SJSA1 (cell line): ENCODE measurements around the gene CLDN16. TPM values are rescaled to one million over a fixed set of nuclear protein-coding genes. Genes with fewer than 3 reads are reported as not detected.

ENCODE experiments used
- DNase-seq, 2 experiments: peaks; one replicate each; pipeline ENCODE4 v3.0.0-alpha.2; 2015 to 2020; ENCODE audit warnings: low spot score in 2 of 2, low read depth in 1 of 2
- H3K27ac ChIP-seq: fragments of 250-450 bp; sonication (Bioruptor Pico); 2 replicates; pipeline ENCODE4 v1.5.1; 2020; ENCODE audit warnings: mild to moderate bottlenecking, moderate library complexity
- H3K27me3 ChIP-seq: fragments of 250-450 bp; sonication (Bioruptor Pico); replicated peaks from 2 replicates; pipeline ENCODE4 v1.5.1; 2020; ENCODE audit warnings: mild to moderate bottlenecking, moderate library complexity
- H3K36me3 ChIP-seq: fragments of 250-450 bp; sonication (Bioruptor Pico); 2 replicates; pipeline ENCODE4 v1.5.1; 2020; ENCODE audit warnings: mild to moderate bottlenecking
- H3K4me1 ChIP-seq: fragments of 250-450 bp; sonication (Bioruptor Pico); replicated peaks from 2 replicates; pipeline ENCODE4 v1.6.1; 2021; ENCODE audit warnings: mild to moderate bottlenecking
- H3K4me3 ChIP-seq: fragments of 250-450 bp; sonication (Bioruptor Pico); 2 replicates; pipeline ENCODE4 v1.5.1; 2020; ENCODE audit warnings: mild to moderate bottlenecking
- H3K9me3 ChIP-seq: fragments of 250-450 bp; sonication (Bioruptor Pico); replicated peaks from 2 replicates; pipeline ENCODE4 v1.5.1; 2020; ENCODE audit warnings: mild to moderate bottlenecking
- total RNA-seq: library from RNA; depleted of rRNA; stranded (reverse); fragments of >200 nt; shearing (Covaris generic); gene quantifications from 2 replicates; pipeline ENCODE4 v1.2.3, GENCODE V29; 2014

Gene CLDN16
- total RNA-seq, 1 experiment from 2014 or later, result 0.08 TPM

GRCh38 chr3:190362258-190362657, 25.7 kb upstream of the CLDN16 start:
- Histone ChIP-seq H3K27me3 (no peaks in the 10 kb centered on the region), H3K27ac (no peak overlapping the region), H3K4me1 (peaks cover 9% of the 10 kb centered on the region), H3K4me3 (no peak overlapping the region), H3K36me3 (no peaks in the 10 kb centered on the region), H3K9me3 (no peaks in the 10 kb centered on the region)
- DNase-seq, result no peak

- no peaks in the 10 kb centered on the region for H3K36me3 ChIP-seq
- H3K27ac ChIP-seq, result 0 out of 2 replicates have a peak overlapping the region, but pooled peaks have one; percentile 18
- no peaks in the 10 kb centered on the region for H3K27me3 ChIP-seq
- H3K4me3 ChIP-seq, result no peak overlapping the region
- H3K9me3 ChIP-seq, result no peaks in the 10 kb centered on the region
- peaks cover 13% of the 10 kb centered on the region for H3K4me1 ChIP-seq
- DNase-seq, result peak in 1 of 2 experiments; percentile 23
Observed at GRCh38 chr3:190366133-190366532, 21.8 kb upstream of the CLDN16 start.

DNA sequence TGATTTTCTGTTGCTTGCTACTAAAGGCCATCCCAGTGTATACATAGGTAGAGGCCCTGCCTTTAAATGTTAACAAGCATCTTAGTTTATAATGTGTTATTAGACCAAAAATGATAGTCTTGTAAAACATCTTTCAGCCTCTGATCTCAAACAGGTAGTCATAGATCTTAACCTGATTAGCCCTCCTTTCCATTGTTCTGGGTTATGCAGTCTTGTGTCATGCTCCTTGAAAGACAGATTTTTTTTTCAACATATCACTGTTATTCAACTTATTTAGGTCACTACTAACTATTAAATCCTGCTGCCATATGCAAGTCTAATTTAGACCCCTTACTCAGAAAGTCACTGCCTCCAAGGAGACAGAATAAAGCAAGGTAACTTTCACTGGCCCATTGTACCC, 19.1 kb upstream of the CLDN16 start:
- H3K4me1 ChIP-seq, result peaks cover 13% of the 10 kb centered on the region
- no peaks in the 10 kb centered on the region for H3K9me3 ChIP-seq
- no peaks in the 10 kb centered on the region for H3K36me3 ChIP-seq
- H3K27ac ChIP-seq, result no peak overlapping the region
- no peak overlapping the region for H3K4me3 ChIP-seq
- DNase-seq, result no peak
- H3K27me3 ChIP-seq, result no peaks in the 10 kb centered on the region

DNA sequence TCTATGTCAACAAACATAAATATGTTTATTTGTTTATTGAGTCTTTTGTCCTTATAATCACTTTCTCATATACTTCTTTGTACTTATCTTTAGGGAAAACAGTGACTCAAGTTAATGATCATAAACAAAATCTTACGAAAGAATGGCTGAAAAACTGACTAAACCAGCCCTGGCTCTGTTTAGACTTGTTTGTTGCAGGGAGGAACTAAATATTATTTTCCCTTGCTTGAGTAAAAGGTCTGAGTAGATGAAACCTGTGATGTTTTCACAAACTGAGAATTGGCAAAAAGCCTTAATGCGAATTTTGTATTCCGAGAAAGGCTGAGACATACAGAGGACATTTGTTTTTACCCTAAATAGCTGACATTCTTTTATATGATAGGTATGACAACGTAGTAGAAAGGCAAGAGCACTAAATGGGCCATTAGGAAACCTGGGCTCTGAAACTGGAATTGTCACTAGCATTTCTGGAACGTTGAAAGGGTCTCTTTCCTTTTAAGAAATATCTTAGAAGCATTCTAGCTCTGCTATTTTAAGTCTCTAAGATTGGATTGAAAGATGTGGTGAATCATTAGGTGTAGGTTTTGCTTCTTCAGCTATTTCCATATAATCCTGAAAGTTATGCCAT, 18.2 kb upstream of the CLDN16 start:
- H3K27me3 ChIP-seq, result no peaks in the 10 kb centered on the region
- peak in 1 of 2 experiments; percentile 28 for DNase-seq
- H3K4me1 ChIP-seq, result peaks cover 13% of the 10 kb centered on the region
- no peaks in the 10 kb centered on the region for H3K36me3 ChIP-seq
- no peak overlapping the region for H3K4me3 ChIP-seq
- no peak overlapping the region; the same call in 1 of the 2 replicates for H3K27ac ChIP-seq
- H3K9me3 ChIP-seq, result no peaks in the 10 kb centered on the region

DNA sequence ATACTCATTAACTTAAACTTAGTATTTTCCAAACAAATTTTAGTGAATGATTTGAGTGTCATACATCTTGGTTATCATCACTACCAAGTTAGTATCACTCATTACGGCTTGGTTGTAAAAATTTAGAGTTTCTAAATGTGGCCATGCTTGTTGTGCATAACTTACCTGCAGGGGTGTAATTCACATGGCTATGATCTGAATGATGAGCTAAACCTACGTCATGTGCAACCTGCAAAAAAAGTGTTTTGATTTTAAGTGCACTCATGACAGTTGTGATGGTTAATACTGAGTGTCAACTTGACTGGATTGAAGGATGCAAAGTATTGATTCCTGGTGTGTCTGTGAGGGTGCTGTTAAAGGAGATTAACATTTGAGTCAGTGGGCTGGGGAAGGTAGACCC, 17.6 kb upstream of the CLDN16 start:
- Histone ChIP-seq H3K4me3 (no peak overlapping the region), H3K36me3 (no peaks in the 10 kb centered on the region), H3K4me1 (peaks cover 13% of the 10 kb centered on the region), H3K27me3 (no peaks in the 10 kb centered on the region), H3K27ac (no peak overlapping the region), H3K9me3 (no peaks in the 10 kb centered on the region)
- DNase-seq, result no peak

DNA sequence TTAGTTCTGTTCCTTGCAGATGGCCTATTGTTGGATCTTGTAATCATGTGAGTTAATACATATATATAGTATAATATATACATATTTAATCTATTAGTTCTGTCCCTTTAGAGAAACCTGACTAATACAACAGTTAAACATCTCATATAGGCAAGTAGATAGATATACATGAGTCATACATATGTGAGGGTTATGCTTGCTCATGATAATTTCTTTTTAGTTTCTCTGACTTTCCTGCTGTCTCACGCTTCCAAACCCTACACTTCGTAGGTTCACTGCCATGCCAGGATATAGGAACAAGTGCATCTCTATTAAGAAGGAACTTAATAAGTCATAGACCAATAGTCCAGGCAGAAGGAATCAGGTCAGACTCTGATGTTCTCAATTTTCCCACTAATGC, 16.8 kb upstream of the CLDN16 start:
- H3K36me3 ChIP-seq, result no peaks in the 10 kb centered on the region

GRCh38 chr3:190375246-190375645, 12.7 kb upstream of the CLDN16 start:
- DNase-seq, result no peak
- Histone ChIP-seq H3K27ac (no peak overlapping the region), H3K36me3 (no peaks in the 10 kb centered on the region), H3K4me3 (no peak overlapping the region), H3K4me1 (no peaks in the 10 kb centered on the region), H3K9me3 (no peaks in the 10 kb centered on the region), H3K27me3 (no peaks in the 10 kb centered on the region)

More for the DNA sequence above, 16.8 kb upstream of the CLDN16 start:
- Histone ChIP-seq H3K27ac (no peak overlapping the region), H3K4me3 (no peak overlapping the region), H3K27me3 (no peaks in the 10 kb centered on the region), H3K4me1 (peaks cover 8% of the 10 kb centered on the region), H3K9me3 (no peaks in the 10 kb centered on the region)
- DNase-seq, result no peak

DNA sequence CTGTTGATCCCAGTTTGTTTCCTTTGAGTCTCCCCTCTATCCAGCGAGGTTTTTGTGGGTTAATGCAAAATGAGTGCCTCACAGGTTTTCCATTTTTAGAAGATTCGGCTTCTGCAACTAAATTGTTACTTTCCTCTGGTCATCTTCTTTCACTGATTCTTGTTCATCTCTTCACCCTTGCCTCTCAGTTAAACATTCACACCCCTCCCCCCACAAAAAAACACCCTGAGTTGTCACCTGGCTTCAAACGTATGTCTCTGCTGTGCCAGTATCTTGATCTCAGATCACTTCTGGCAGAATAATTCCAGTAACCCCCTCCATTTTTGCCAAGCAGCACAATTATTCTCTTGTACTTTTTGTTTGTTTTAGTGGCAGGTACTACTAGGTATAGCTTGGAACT, 12.3 kb upstream of the CLDN16 start:
- Histone ChIP-seq H3K4me3 (no peak overlapping the region), H3K27ac (no peak overlapping the region), H3K27me3 (no peaks in the 10 kb centered on the region), H3K4me1 (no peaks in the 10 kb centered on the region), H3K36me3 (no peaks in the 10 kb centered on the region), H3K9me3 (no peaks in the 10 kb centered on the region)
- DNase-seq, result no peak

DNA sequence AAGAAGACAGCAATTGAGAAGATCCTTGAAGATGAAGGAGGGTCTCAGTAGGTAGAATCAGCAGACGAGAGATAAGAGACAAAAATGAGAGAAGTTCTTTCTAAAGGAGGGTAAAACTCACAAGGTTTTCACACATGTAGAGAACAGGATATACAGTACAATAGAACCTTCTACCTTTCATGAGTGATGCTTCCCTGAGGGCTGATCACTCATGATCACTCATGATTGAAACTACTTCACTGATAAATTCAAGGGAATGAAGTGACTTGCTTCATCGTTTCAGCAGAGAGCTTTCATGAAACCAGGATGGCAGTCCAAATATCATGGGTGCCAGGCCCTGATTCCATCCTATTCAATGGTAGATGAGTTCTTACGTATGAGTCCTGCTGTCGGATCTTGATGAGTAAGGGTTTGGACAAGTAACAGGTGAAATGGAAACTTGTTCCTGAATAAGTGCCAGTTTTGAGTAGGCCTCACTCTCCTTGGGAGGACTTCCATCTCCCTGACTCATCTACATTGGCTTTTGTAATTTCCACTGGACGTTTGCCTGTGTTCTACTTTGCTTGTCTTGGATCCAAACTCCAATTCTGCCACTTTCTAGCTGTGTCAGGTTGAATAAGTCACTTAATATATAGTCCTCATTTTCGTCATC, 9.6 kb upstream of the CLDN16 start:
- DNase-seq, result no peak
- H3K4me1 ChIP-seq, result peaks cover 21% of the 10 kb centered on the region
- no peak overlapping the region for H3K27ac ChIP-seq
- H3K4me3 ChIP-seq, result no peak overlapping the region
- H3K27me3 ChIP-seq, result no peaks in the 10 kb centered on the region
- no peaks in the 10 kb centered on the region for H3K36me3 ChIP-seq
- no peaks in the 10 kb centered on the region for H3K9me3 ChIP-seq

DNA sequence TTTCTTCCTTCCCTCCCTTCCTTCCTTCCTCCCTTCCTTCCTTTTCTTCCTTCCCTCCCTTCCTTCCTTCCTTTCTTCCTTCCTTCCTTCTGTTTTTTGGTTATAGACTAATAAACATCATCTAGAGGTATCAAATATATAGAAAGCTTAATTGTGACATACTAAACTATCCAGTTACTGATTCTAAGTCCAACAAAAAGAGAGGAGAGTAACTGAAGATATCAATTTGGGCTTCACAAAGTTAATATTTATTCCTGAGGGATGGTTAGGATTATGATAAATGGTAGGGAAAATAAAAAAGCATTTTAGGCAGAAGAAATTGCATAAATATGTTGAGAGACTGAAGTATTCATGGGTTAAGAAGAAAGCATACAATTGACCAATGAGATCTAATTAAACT, 7.8 kb upstream of the CLDN16 start:
- no peak overlapping the region for H3K27ac ChIP-seq
- H3K4me3 ChIP-seq, result no peak overlapping the region
- H3K4me1 ChIP-seq, result peaks cover 32% of the 10 kb centered on the region
- H3K9me3 ChIP-seq, result no peaks in the 10 kb centered on the region
- DNase-seq, result no peak
- no peaks in the 10 kb centered on the region for H3K36me3 ChIP-seq
- H3K27me3 ChIP-seq, result no peaks in the 10 kb centered on the region

DNA sequence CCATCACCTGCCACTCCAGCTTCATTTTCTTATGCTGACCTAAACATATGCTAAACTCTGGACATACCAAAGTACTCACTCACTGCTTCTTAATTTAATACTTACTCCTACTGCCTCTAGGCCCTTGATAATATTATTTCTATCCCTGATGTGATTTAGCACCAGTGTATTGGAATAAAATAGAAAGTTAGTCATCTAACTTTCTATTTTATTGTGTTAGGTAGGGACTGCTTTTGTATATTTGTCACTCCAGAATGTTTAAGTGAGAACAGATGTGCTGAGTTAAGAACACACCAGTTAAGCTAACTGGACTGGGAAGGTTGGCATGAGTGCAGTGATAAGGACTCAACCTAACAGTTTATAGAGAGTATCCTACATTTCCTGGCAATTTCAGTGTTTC, 6.5 kb upstream of the CLDN16 start:
- Histone ChIP-seq H3K27ac (no peak overlapping the region), H3K4me3 (no peak overlapping the region), H3K27me3 (no peaks in the 10 kb centered on the region), H3K4me1 (peaks cover 42% of the 10 kb centered on the region), H3K36me3 (no peaks in the 10 kb centered on the region), H3K9me3 (no peaks in the 10 kb centered on the region)
- peak in 1 of 2 experiments; percentile 27 for DNase-seq

DNA sequence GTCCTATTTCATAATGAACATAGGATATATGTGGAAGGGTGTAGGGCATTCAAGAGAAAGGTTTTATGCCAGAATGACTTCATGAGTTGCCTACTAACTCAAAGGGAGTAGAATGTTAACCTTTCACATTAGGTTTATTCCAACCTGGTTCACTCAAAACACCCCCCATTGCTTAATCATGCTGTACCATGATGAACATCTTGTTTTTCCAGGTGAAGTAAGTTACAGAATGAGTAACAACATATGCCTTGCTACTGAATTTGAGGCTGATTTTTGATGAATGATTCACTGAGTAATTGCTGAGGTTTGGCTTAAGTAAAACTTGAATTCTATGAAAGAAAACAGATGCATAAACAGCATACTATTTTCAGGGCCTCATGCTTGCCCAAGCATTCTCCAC, 5.9 kb upstream of the CLDN16 start:
- H3K27me3 ChIP-seq, result no peaks in the 10 kb centered on the region
- no peak overlapping the region; the same call in 1 of the 2 replicates for H3K27ac ChIP-seq
- H3K36me3 ChIP-seq, result no peaks in the 10 kb centered on the region
- H3K4me1 ChIP-seq, result peaks cover 48% of the 10 kb centered on the region
- peak in 1 of 2 experiments; percentile 20 for DNase-seq
- H3K4me3 ChIP-seq, result no peak overlapping the region
- H3K9me3 ChIP-seq, result no peaks in the 10 kb centered on the region

- H3K27me3 ChIP-seq, result no peaks in the 10 kb centered on the region
- H3K36me3 ChIP-seq, result no peaks in the 10 kb centered on the region
- H3K27ac ChIP-seq, result peak overlapping the region; percentile 94; the same call in 1 of the 2 replicates
- H3K9me3 ChIP-seq, result no peaks in the 10 kb centered on the region
- no peak overlapping the region for H3K4me3 ChIP-seq
- H3K4me1 ChIP-seq, result peaks cover 51% of the 10 kb centered on the region
- DNase-seq, result peak in 1 of 2 experiments; percentile 22
Observed at GRCh38 chr3:190384309-190384756, 3.6 kb upstream of the CLDN16 start.
